Transverse colon (tissue), 4 donors: ENCODE measurements around the gene TYW1. TPM values are rescaled to one million over a fixed set of nuclear protein-coding genes. Genes with fewer than 3 reads are reported as not detected.
"Not testable (repeated sequence)": the region's sequence is repeated elsewhere in the genome, so short reads cannot be mapped to it uniquely, and the experiment has no call there.

ENCODE experiments used
- DNase-seq: peaks from one replicate; pipeline ENCODE4 v3.0.0-alpha.2; 2019
- H3K27ac ChIP-seq, 4 donors: fragments of 200-600 bp; sonication (generic); 2 replicates each; pipeline ENCODE4 v1.5.1; 2016 to 2018; ENCODE audit warnings: inconsistent platforms in 4 of 4
- H3K27me3 ChIP-seq: fragments of 200-600 bp; sonication (generic); 2 replicates; pipeline ENCODE4 v1.5.1; 2017; ENCODE audit warnings: inconsistent platforms
- H3K36me3 ChIP-seq, 4 donors: fragments of 200-600 bp; sonication (generic); 2 replicates each; pipeline ENCODE4 v1.5.1; 2017 to 2019; ENCODE audit warnings: inconsistent platforms in 4 of 4
- H3K4me1 ChIP-seq, 4 donors: fragments of 200-600 bp; sonication (generic); 2 replicates each; pipeline ENCODE4 v1.5.1; 2017 to 2020; ENCODE audit warnings: inconsistent platforms in 4 of 4
- H3K4me3 ChIP-seq, 4 donors: fragments of 200-600 bp; sonication (generic); 1 replicate in 1 of 4; 2 replicates in 3 of 4; pipeline versions ENCODE4 v1.5.1 to v1.6.1; 2017 to 2019; ENCODE audit warnings: inconsistent platforms in 4 of 4
- H3K9me3 ChIP-seq, 2 donors: fragments of 200-600 bp; sonication (generic); 2 replicates each; pipeline ENCODE4 v1.5.1; 2017 to 2019; ENCODE audit warnings: inconsistent platforms in 2 of 2
- EP300 ChIP-seq: sonication (generic); formaldehyde crosslinking; IDR thresholded peaks from one replicate; pipeline ENCODE4 v1.6.1; 2017; ENCODE audit warnings: antibody characterized with exemption, low read depth
- POLR2A ChIP-seq: fragments of 450-650 bp; IDR thresholded peaks from one replicate; pipeline ENCODE4 v1.6.1; 2016; ENCODE audit warnings: antibody characterized with exemption, mild to moderate bottlenecking, moderate library complexity
- POLR2AphosphoS5 ChIP-seq, 3 donors: sonication (generic); formaldehyde crosslinking; IDR thresholded peaks; one replicate each; pipeline ENCODE4 v1.6.1; 2016; ENCODE audit warnings: antibody characterized with exemption in 3 of 3
- WGBS, 2 donors: methylation state at CpG; one replicate each; pipeline ENCODE4 v1.1.5; 2018; ENCODE audit warnings: low coverage in 1 of 2; 5-methylcytosine and 5-hydroxymethylcytosine counted together
- in situ Hi-C, 4 donors: fragments of 200-750 bp; cut with MboI; loops; one replicate each; pipeline versions ENCODE4 v1.15.0 to v1.15.1; 2017; ENCODE audit warnings: low sequenced_read_pairs in 3 of 4, low pct_ligation_motif_present in 1 of 4, low pct_unique_long_range_greater_than_20kb in 1 of 4
- intact Hi-C: fragments of 100-400 bp; cut with DNase I; formaldehyde crosslinking; loops from one replicate; pipeline ENCODE4 v1.15.1; 2023; ENCODE audit warnings: low total_unique reads
- total RNA-seq, 4 donors: library from RNA; depleted of rRNA; stranded (reverse); fragments of >200 nt; gene quantifications; one replicate each; pipeline ENCODE4 v1.1.0, GENCODE V29; 2016
- TF ChIP-seq, protein P1 (sequence below), 5 experiments: fragments of 200-600 bp in 3 of 5; fragments of 450-650 bp in 2 of 5; sonication (generic) in 3 of 5; IDR thresholded peaks; 1 replicate in 2 of 5; 2 replicates in 3 of 5; pipeline ENCODE4 v1.5.1; 2016 to 2017; ENCODE audit warnings: antibody characterized with exemption in 5 of 5, inconsistent platforms in 3 of 5, mild to moderate bottlenecking in 2 of 5, moderate library complexity in 1 of 5

The TYW1 gene
- total RNA-seq, 4 donors from 2014 or later = 24.3 to 87.8 (median 27.5) TPM

DNA sequence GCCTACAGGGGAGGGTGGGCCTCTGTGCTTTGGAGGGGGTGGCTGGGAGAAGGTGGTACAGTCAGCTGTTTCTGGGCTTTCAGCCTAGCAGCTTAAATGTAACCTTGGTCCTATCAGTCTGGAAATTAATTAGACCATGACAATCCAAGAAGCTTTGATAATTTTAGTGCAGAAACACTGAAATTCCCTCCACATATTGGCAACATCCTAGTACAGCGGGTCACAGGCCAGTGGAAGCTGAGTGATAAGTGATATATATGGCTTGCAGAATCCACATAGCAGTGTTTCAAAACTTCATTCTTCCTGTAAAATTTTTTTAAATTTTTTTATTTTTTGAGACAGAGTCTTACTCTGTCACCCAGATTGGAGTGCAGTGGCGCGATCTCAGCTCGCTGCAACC is 212.6 kb downstream of the TYW1 start:
- no peak for DNase-seq
- no peak for TF ChIP-seq POLR2A
- no peak for TF ChIP-seq EP300
- TF ChIP-seq, protein P1, sequence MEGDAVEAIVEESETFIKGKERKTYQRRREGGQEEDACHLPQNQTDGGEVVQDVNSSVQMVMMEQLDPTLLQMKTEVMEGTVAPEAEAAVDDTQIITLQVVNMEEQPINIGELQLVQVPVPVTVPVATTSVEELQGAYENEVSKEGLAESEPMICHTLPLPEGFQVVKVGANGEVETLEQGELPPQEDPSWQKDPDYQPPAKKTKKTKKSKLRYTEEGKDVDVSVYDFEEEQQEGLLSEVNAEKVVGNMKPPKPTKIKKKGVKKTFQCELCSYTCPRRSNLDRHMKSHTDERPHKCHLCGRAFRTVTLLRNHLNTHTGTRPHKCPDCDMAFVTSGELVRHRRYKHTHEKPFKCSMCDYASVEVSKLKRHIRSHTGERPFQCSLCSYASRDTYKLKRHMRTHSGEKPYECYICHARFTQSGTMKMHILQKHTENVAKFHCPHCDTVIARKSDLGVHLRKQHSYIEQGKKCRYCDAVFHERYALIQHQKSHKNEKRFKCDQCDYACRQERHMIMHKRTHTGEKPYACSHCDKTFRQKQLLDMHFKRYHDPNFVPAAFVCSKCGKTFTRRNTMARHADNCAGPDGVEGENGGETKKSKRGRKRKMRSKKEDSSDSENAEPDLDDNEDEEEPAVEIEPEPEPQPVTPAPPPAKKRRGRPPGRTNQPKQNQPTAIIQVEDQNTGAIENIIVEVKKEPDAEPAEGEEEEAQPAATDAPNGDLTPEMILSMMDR (IDR thresholded peaks at IDR 0.05) = no peak
- no peak for TF ChIP-seq POLR2AphosphoS5 (IDR thresholded peaks at IDR 0.05)
- no peaks in the 10 kb centered on the region for H3K9me3 ChIP-seq
- H3K4me1 ChIP-seq = no peaks in the 10 kb centered on the region
- no peaks in the 10 kb centered on the region for H3K36me3 ChIP-seq
- H3K27ac ChIP-seq = no peak overlapping the region
- no peak overlapping the region for H3K4me3 ChIP-seq
- no peaks in the 10 kb centered on the region for H3K27me3 ChIP-seq
- intact Hi-C loops (no loop called here), in situ Hi-C loops (no loop called here)
- 98% methylated on average over 4 of the region's 4 CpGs; no CpG with 5 or more reads in 1 of the 2 donors for WGBS, 2 donors

DNA sequence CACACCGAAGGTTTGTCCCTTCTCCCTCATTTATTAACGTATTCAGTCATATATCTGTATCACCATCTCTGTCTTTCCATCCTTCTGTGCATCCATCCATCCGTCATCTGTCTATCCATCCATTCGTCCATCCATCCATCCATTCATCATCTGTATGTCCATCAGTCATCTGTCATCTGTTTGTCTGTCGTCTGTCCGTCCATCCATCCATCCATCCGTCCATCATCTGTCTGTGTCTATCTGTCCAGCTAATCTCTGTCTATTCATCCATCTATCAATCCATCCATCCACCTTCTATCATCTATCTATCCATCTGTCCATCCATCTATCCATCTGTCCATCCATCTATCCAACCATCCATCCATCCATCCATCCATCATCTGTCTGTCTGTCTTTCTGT is 213.9 kb downstream of the TYW1 start:
- 93 to 98% methylated on average over 5 to 7 of the region's 7 CpGs for WGBS, 2 donors
- no peak overlapping the region for H3K4me3 ChIP-seq

DNA sequence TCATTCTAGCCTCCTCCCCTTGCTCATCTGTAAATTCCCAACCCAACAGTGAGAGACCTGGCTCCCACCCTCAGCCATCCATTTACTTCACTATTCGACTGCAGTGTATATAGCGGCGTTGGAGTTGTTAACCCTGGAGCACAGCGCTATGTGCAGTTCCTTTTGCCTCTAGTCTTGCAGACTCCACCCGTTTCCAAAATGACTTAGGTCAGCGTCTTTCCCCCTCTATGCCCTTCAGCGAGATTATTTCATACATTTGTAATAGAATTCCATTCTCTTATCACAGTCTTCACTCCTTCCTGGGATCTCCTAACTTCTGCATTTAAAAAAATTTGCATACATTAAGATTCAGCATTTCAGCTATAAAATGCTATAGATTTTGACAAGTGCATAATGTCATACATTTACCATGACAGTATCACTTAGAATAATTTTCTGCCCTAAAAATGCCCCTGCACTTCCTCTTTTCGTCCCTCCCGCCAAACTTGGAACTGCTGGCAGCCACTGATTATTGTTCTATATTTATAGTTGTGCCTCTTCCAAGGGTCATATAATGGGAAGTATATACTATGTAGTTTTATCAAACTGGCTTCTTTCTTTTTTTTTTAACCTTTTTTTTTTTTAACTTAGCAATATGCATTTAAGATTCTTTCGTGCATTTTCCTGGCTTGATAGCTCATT is 215.2 kb downstream of the TYW1 start:
- intact Hi-C loops, H3K27ac ChIP-seq, H3K36me3 ChIP-seq, H3K4me3 ChIP-seq, H3K9me3 ChIP-seq, H3K27me3 ChIP-seq, DNase-seq, in situ Hi-C loops, H3K4me1 ChIP-seq: not testable (repeated sequence)
- WGBS, 2 donors = 79% methylated on average over 10 of the region's 10 CpGs

More for the DNA sequence above, 213.9 kb downstream of the TYW1 start:
- no peak for DNase-seq
- Histone ChIP-seq H3K36me3 (no peaks in the 10 kb centered on the region), H3K27ac (no peak overlapping the region), H3K4me1 (no peaks in the 10 kb centered on the region), H3K9me3 (no peaks in the 10 kb centered on the region), H3K27me3 (no peaks in the 10 kb centered on the region)
- intact Hi-C loops = no loop called here
- TF ChIP-seq POLR2AphosphoS5 (IDR thresholded peaks at IDR 0.05) = no peak
- TF ChIP-seq POLR2A = no peak
- TF ChIP-seq, protein P1 (IDR thresholded peaks at IDR 0.05) = no peak
- TF ChIP-seq EP300 = no peak
- in situ Hi-C loops = no loop called here

DNA sequence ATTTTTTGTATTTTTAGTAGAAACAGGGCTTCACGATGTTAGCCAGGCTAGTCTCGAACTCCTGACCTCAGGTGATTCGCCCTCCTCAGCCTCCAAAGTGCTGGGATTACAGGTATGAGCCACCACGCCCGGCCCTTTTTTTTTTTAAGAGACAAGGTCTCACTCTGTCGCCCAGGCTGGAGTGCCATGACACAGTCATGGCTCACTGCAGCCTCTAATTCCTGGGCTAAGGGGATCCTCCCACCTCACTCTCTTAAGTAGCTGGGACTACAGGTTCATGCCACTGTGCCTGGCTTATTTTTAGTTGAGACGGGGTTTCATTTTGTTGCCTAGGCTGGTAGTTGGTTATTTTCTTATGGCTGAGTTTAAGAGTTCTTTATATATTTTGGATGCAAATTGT is 216.4 kb downstream of the TYW1 start:
- H3K36me3 ChIP-seq, H3K4me1 ChIP-seq, H3K27me3 ChIP-seq, H3K27ac ChIP-seq, H3K4me3 ChIP-seq, intact Hi-C loops, DNase-seq, H3K9me3 ChIP-seq, in situ Hi-C loops: not testable (repeated sequence)
- WGBS, 2 donors = 99 to 100% methylated on average over 1 to 7 of the region's 7 CpGs

DNA sequence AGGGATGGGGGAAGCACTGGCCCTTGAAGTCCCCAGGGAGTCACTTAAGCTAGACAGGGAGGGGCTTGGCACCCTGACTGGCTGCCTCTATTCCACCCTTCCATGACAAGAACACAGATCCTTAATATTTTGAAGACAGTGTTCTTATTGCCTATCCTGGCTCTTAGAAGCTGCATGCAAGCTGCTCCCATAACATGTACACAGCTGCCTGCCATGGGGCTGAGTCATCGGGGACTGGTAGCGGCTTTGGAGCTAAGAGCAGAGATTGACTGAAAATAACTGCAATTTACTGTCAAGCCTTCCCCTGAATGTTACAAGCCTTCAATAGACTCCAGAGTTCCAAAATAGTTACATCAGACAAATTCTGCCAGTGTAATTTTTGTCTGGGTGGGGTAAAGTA is 226.9 kb downstream of the TYW1 start:
- 60 to 67% methylated on average over 2 of the region's 2 CpGs for WGBS, 2 donors
- in situ Hi-C loops, H3K27ac ChIP-seq, H3K9me3 ChIP-seq, H3K4me1 ChIP-seq, DNase-seq, H3K4me3 ChIP-seq, H3K36me3 ChIP-seq, H3K27me3 ChIP-seq, intact Hi-C loops: not testable (repeated sequence)

DNA sequence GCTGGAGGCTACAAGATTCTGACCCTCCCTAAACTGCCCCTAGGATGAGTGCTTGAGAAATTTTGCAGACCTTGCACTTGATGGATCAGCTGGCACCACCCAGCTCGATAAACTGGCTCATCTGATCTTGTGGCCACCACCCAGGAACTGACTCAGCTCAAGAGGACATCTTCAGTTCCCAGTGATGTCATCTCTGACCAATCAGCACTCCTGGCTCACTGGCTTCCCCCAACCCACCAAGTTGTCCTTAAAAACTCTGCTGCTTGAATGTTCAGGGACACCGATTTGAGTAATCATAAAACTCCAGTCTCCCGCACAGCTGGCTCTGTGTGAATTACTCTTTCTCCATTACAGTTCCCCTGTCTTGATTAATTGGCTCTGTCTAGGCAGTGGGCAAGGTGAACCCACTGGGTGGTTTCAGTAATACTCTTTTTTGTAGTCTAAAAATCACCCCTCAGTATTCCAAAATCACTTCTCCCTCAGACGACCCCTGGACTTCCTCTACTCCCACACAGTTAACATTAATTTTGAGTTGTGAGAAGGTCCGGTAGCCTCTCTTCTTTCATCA is 229.8 kb downstream of the TYW1 start:
- intact Hi-C loops, DNase-seq, H3K4me3 ChIP-seq, H3K27ac ChIP-seq, H3K9me3 ChIP-seq, H3K4me1 ChIP-seq, H3K27me3 ChIP-seq, in situ Hi-C loops, H3K36me3 ChIP-seq: not testable (repeated sequence)
- WGBS, 2 donors = 69 to 76% methylated on average over 2 to 4 of the region's 5 CpGs

DNA sequence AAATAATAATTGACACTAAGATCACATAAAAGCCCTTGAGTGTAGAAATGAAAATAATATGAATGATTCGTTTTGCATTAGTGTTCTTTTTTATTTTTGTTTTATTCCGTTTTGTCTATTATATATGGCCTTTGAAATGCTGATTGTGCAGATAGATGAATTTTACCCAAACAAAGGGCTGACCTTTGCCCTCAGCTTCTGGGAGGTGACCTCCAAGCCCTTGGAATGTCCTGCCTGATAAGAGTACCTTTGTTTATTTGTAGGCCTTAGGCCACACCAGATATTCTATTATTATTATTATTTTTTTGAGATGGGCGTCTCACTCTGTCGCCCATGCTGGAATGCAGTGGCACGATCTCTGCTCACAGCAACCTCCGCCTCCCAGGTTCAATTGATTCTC is 230.3 kb downstream of the TYW1 start:
- H3K4me3 ChIP-seq, in situ Hi-C loops, H3K9me3 ChIP-seq, H3K36me3 ChIP-seq, intact Hi-C loops, H3K27me3 ChIP-seq, DNase-seq, H3K27ac ChIP-seq, H3K4me1 ChIP-seq: not testable (repeated sequence)
- 87 to 91% methylated on average over 3 to 6 of the region's 6 CpGs for WGBS, 2 donors

DNA sequence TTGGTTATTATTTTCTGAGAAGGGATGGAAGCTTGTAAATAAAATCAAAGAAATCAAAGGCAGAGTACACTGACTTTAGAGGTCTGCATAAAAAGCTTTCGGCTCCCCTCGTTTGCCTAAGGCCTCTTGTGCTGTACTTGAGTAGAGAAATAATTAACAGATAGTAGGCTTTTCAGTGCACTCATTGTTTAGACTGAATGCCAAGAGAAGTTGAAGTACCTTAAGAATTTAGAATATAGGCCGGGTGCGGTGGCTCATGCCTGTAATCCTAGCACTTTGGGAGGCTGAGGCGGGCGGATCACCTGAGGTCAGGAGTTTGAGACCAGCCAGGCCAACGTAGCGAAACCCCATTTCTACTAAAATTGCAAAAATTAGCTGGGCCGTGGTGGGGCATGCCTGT is 232.4 kb downstream of the TYW1 start:
- intact Hi-C loops, H3K27me3 ChIP-seq, H3K27ac ChIP-seq, H3K36me3 ChIP-seq, DNase-seq, H3K4me1 ChIP-seq, H3K9me3 ChIP-seq, H3K4me3 ChIP-seq, in situ Hi-C loops: not testable (repeated sequence)
- WGBS, 2 donors = 95 to 97% methylated on average over 7 to 9 of the region's 9 CpGs

DNA sequence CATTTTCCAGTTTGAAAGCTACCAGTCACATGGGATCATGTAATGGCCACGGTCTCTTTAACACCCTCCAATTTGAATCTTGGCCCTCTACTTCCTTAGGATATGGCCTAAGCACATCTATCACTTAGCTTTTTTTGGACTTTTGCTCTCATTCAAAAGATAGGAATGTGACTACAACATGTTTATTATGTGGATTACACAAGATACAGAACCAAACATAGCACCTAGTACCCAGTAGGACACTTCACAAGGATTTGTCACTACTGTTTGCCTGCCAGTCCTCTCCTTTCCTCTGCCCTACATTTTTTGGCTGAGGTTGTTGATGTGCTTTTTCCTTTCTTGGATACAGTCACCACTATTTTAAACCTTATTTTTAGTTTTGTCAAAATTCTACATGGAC is 233.4 kb downstream of the TYW1 start:
- H3K27ac ChIP-seq, H3K4me1 ChIP-seq, H3K27me3 ChIP-seq, H3K4me3 ChIP-seq, DNase-seq, H3K36me3 ChIP-seq, in situ Hi-C loops, H3K9me3 ChIP-seq, intact Hi-C loops: not testable (repeated sequence)
- WGBS, 2 donors = 95 to 100% methylated on average over 1 of the region's 1 CpG
